WERI-Rb-1 (cell line): ENCODE results near the gene CERS1.
A peak's percentile ranks its signal among the peaks of the same experiment; 100 is the strongest.

Source experiments
- DNase-seq: peaks from one replicate; pipeline ENCODE4 v3.0.0-alpha.2; 2020
- H3K27ac ChIP-seq: fragments of 250-450 bp; sonication (Bioruptor Pico); 2 replicates; pipeline ENCODE4 v1.5.1; 2020; ENCODE audit warnings: mild to moderate bottlenecking, moderate library complexity
- H3K27me3 ChIP-seq: fragments of 250-450 bp; sonication (Bioruptor Pico); 2 replicates; pipeline ENCODE4 v1.5.1; 2021; ENCODE audit warnings: mild to moderate bottlenecking, low read depth, moderate library complexity; ENCODE audit not compliant: insufficient read depth, severe bottlenecking
- H3K36me3 ChIP-seq: fragments of 250-450 bp; sonication (Bioruptor Pico); 2 replicates; pipeline ENCODE4 v1.5.1; 2020; ENCODE audit warnings: mild to moderate bottlenecking, moderate library complexity
- H3K4me3 ChIP-seq: 2 replicates; pipeline ENCODE4 v1.5.1; 2011; ENCODE audit warnings: low read depth, mild to moderate bottlenecking, control low read depth, low read length
- H3K9me3 ChIP-seq: fragments of 250-450 bp; sonication (Bioruptor Pico); 2 replicates; pipeline ENCODE4 v1.5.1; 2021; ENCODE audit warnings: mild to moderate bottlenecking, moderate library complexity; ENCODE audit not compliant: severe bottlenecking
- CTCF ChIP-seq: IDR thresholded peaks from 2 replicates; pipeline ENCODE4 v1.5.1; 2011; ENCODE audit warnings: low read depth, mild to moderate bottlenecking, control low read depth, inconsistent platforms, low read length

CERS1 gene

GRCh38 chr19:18940769-18941627 lies 45.0 kb upstream of the CERS1 start, which contains the start of gene HOMER3:
Gene HOMER3, minus strand, starts transcription at chr19:18941217. Its CDS starts 2,235 bp downstream, at chr19:18938982.
- peak; percentile 80 for DNase-seq
- no peaks in the 10 kb centered on the region for H3K9me3 ChIP-seq
- TF ChIP-seq CTCF = no peak
- H3K4me3 ChIP-seq = peak within 1 kb of the TSS; percentile 81
- no peaks in the 10 kb centered on the region for H3K27me3 ChIP-seq
- H3K27ac ChIP-seq = peak within 1 kb of the TSS; percentile 77
- peaks cover 14% of the 10 kb centered on the region for H3K36me3 ChIP-seq

GRCh38 chr19:18939922-18940768 lies 44.2 kb upstream of the CERS1 start:
- Histone ChIP-seq H3K9me3 (no peaks in the 10 kb centered on the region), H3K27me3 (no peaks in the 10 kb centered on the region), H3K4me3 (peak overlapping the region; percentile 81), H3K27ac (peak overlapping the region; percentile 72), H3K36me3 (peaks cover 20% of the 10 kb centered on the region)
- peak; percentile 52 for DNase-seq
- no peak for TF ChIP-seq CTCF

- Histone ChIP-seq H3K36me3 (peaks cover 26% of the 10 kb centered on the region), H3K9me3 (no peaks in the 10 kb centered on the region), H3K4me3 (no peak overlapping the region), H3K27ac (no peak overlapping the region), H3K27me3 (no peaks in the 10 kb centered on the region)
- no peak for DNase-seq
- TF ChIP-seq CTCF = no peak
Observed at GRCh38 chr19:18939163-18939562, 43.2 kb upstream of the CERS1 start.

GRCh38 chr19:18933297-18933696 lies 37.3 kb upstream of the CERS1 start:
- Histone ChIP-seq H3K9me3 (no peaks in the 10 kb centered on the region), H3K4me3 (no peak overlapping the region), H3K27me3 (no peaks in the 10 kb centered on the region), H3K27ac (no peak overlapping the region), H3K36me3 (peaks cover 63% of the 10 kb centered on the region)
- no peak for TF ChIP-seq CTCF
- no peak for DNase-seq

GRCh38 chr19:18932216-18932841 lies 36.4 kb upstream of the CERS1 start:
- Histone ChIP-seq H3K4me3 (no peak overlapping the region), H3K27ac (no peak overlapping the region), H3K27me3 (no peaks in the 10 kb centered on the region), H3K36me3 (peaks cover 65% of the 10 kb centered on the region), H3K9me3 (no peaks in the 10 kb centered on the region)
- no peak for TF ChIP-seq CTCF
- peak; percentile 68 for DNase-seq
